ENCODE data around the gene CDH4. TPM values are rescaled to one million over a fixed set of nuclear protein-coding genes. Genes with fewer than 3 reads are reported as not detected.

The CDH4 gene
- total and polyA plus RNA-seq, 2 donors (not counting 3 experiments of a cell fraction or from before 2014, with no cell fraction given), result 0.17 to 0.51 TPM

DNA sequence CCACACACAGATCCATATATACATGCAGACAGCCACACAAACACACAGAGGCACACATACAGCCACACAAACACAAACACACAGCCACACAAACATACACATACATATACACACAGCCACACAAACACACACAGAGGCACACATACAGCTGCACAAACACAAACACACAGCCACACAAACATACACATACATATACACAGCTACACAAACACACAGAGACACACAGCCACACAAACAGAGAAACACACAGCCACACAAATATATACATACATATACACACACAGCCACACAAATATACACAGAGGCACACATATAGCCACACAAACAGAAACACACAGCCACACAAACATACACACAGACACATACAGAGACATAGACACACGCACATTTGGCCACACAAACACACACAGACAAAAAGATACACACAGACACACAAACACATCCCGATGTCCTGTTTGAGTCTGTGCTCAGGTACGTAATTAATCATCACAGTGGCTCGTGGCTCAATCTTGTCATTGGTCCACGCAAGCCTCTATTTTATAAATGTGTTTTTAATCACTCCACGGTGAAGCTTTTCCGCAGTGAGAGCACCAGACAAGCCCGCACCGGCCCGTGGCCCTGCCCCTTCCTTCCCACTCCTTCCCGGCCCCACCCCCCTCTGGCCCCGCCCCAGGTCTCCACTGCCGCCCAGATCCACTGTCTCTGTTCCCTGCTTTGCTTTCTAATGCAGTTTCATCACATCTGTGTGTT lies 135.3 kb downstream of the CDH4 start:
- Histone ChIP-seq H3K4me2 (ENCODE audit: insufficient read depth, low read length) (no peak overlapping the region), H3K4me1 (ENCODE audit: control insufficient read depth, extremely low read depth, insufficient read depth, low read length) (no peaks in the 10 kb centered on the region), H2AFZ (ENCODE audit: low read depth, low read length) (no peak overlapping the region), H4K20me1 (replicated peaks; ENCODE audit: control insufficient read depth, extremely low read depth, insufficient read depth, low read length) (no peaks in the 10 kb centered on the region), H3K9ac (replicated peaks; ENCODE audit: extremely low read depth, insufficient read depth, low read length) (no peak overlapping the region), H3K4me3 (replicated peaks in 1 of 3; ENCODE audit: insufficient read depth in 1 of 3, low read depth in 1 of 3, low read length in 3 of 3) (no peak overlapping the region), H3K27ac (ENCODE audit: insufficient read depth, low read depth, low read length) (no peak overlapping the region), H3K79me2 (ENCODE audit: control insufficient read depth, insufficient read depth, low read length) (no peaks in the 10 kb centered on the region), H3K9me3 (replicated peaks; ENCODE audit: control insufficient read depth, insufficient read depth, low read length) (peaks cover 6% of the 10 kb centered on the region), H3K9me1 (replicated peaks; ENCODE audit: control insufficient read depth, extremely low read depth, insufficient read depth, low read length) (no peaks in the 10 kb centered on the region), H3K27me3 (ENCODE audit: control insufficient read depth in 2 of 2, insufficient read depth in 2 of 2, low read length in 2 of 2) (no peaks in the 10 kb centered on the region), H3K36me3 (ENCODE audit: control insufficient read depth in 2 of 2, extremely low read depth in 1 of 2, insufficient read depth in 2 of 2, low read length in 2 of 2) (no peaks in the 10 kb centered on the region)
- no peak for FAIRE-seq
- TF ChIP-seq EZH2 (IDR thresholded peaks at IDR 0.05; ENCODE audit: borderline replicate concordance, low read depth, low read length, severe bottlenecking), result no peak
- no peak for TF ChIP-seq JUN (IDR thresholded peaks at IDR 0.05; ENCODE audit: borderline replicate concordance, insufficient read depth, insufficient read length, low read depth)
- TF ChIP-seq MYC (IDR thresholded peaks at IDR 0.05; ENCODE audit: low read depth, low read length), result no peak
- TF ChIP-seq POLR2A (IDR thresholded peaks at IDR 0.05; ENCODE audit: low read depth, low read length), result no peak
- no peak for TF ChIP-seq MAX (IDR thresholded peaks at IDR 0.05; ENCODE audit: insufficient read depth, insufficient read length)
- TF ChIP-seq POLR2AphosphoS5 (IDR thresholded peaks at IDR 0.05; ENCODE audit: insufficient read depth, low read depth, low read length), result no peak
- no peak for TF ChIP-seq FOS (IDR thresholded peaks at IDR 0.05; ENCODE audit: borderline replicate concordance, insufficient read depth, low read length)
- no peak for TF ChIP-seq GATA2 (IDR thresholded peaks at IDR 0.05; ENCODE audit: insufficient read depth, insufficient read length, low read depth, low read length)
- TF ChIP-seq, protein P1, sequence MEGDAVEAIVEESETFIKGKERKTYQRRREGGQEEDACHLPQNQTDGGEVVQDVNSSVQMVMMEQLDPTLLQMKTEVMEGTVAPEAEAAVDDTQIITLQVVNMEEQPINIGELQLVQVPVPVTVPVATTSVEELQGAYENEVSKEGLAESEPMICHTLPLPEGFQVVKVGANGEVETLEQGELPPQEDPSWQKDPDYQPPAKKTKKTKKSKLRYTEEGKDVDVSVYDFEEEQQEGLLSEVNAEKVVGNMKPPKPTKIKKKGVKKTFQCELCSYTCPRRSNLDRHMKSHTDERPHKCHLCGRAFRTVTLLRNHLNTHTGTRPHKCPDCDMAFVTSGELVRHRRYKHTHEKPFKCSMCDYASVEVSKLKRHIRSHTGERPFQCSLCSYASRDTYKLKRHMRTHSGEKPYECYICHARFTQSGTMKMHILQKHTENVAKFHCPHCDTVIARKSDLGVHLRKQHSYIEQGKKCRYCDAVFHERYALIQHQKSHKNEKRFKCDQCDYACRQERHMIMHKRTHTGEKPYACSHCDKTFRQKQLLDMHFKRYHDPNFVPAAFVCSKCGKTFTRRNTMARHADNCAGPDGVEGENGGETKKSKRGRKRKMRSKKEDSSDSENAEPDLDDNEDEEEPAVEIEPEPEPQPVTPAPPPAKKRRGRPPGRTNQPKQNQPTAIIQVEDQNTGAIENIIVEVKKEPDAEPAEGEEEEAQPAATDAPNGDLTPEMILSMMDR (IDR thresholded peaks at IDR 0.05; ENCODE audit: extremely low read depth in 1 of 2, insufficient read depth in 1 of 2, low read depth in 1 of 2, low read length in 2 of 2), result no peak
- ChIA-PET POLR2A (no interaction called here), CTCF (no interaction called here)
- DNase-seq (ENCODE audit: low read depth, low spot score), result no peak
- dilution Hi-C loops (cut with MboI; ENCODE audit: extremely low pct_ligation_motif_present, low sequenced_read_pairs) (no loop called here), intact Hi-C loops (cut with micrococcal nuclease) (no loop called here)
- BruUV-seq (replicated peaks), result no TSS peak

Measured in endothelial cell of umbilical vein (primary cell).